HG03432 (cell line): Measurements from ENCODE around the gene GNAI1.

ENCODE experiments used
- ATAC-seq: cut with Tn5 transposase; IDR thresholded peaks from one replicate; pipeline ENCODE4 v1.9.1; 2021; ENCODE audit warnings: mild to moderate bottlenecking, moderate library complexity; ENCODE audit not compliant: unreplicated experiment

GNAI1 gene

GRCh38 chr7:80134536-80135308 lies at the start of gene GNAI1:
GNAI1 (plus strand) TSS chr7:80134831; CDS start chr7:80135161, 330 bp downstream.
- ATAC-seq: peak; percentile 57

DNA sequence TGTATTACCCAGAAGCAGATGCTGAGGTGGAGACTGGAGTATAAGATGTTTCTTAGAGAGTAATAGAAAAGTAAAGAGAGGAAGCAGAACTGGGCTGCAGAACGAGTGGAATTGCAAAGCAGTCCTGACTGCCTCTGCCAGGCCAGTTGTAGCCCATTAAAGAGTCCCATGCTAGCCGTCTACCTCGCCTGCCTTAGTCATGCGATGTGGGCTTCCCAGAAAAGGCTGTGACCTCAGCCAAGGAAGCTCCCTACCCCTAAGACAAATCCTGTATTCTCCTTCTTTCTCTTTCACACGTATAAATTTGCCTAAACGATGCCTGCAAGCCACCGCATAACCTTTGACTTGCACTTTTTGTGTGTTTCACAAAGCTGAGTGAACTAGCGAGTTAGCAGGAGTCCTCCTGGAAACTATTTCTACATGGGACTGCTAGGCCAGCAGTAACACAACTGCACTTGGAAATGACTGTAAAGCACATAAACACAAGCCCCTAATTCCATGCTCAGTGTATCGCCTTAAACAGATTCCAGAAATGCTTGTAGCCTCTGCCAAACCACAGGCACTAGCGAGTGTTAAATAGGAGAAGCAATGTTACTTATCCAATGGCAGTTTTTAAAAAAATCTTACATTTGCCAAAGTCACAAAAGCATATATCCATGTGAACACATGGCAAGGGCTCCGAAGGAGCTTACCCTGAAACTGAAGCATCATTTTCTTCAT lies 47.4 kb upstream of the GNAI1 start:
- no peak for ATAC-seq

DNA sequence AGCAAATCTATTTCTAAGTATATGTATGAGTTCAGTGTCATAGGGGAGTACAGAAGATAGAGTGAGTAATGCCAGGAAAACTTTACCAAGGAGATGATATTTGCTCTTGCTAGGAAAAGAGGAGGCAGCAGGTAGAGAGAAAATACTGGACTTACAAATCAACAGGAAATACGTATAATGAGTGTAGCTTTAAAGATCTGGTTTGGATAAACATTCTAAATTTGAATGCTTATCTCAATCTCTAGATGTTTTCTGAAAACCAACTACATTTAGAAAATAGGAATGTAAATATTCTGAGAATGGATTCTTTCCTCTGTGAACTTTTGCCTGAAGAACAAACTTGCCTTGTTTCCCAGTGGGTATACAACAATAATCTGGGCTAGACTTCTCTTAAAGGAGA lies 46.9 kb upstream of the GNAI1 start:
- ATAC-seq: no peak

- ATAC-seq: no peak
Measured at GRCh38 chr7:80088705-80089104, 45.9 kb upstream of the GNAI1 start.

DNA sequence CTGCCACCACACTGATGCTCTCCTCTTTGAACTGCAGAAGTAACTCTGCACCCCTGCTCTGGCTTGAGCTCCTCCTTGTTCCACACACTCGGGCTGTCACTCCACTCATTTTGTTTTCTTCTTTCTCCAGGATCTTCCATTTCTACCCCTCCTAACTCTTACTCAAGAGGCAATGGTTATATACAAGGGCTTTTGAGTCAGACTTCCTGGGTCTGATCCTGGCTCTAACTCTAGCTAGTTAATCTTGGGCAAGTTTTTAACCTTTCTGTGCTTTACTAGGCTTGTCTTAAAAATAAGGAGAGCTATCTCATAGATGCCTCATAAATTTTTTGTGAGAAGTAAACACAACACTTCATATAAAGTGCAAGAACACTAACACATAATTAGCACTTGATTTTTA lies 45.3 kb upstream of the GNAI1 start:
- no peak for ATAC-seq

GRCh38 chr7:80093349-80093748 lies 41.3 kb upstream of the GNAI1 start:
- ATAC-seq: no peak

GRCh38 chr7:80095545-80095944 lies 39.1 kb upstream of the GNAI1 start:
- ATAC-seq: no peak

DNA sequence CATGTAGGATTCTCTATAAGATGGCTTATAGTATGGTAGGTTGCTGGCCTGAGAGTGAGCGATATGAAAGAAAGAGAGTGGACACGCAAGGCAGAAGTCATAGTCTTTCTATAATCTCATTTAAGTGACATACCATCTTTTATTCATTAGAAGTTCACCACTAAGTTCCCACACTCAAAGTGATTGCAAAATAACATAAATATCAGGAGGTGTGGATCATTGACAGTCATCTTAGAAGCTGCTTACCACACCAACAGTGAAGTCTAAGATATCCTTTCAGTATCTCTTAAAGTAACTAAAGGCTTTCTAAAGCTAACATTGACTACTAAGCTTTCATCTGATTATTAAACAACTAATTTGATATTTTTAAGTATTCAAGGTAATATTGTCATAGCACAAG lies 36.9 kb upstream of the GNAI1 start:
- ATAC-seq: no peak

- ATAC-seq: no peak
Measured at GRCh38 chr7:80098795-80099194, 35.8 kb upstream of the GNAI1 start.

- no peak for ATAC-seq
Measured at GRCh38 chr7:80100254-80100653, 34.4 kb upstream of the GNAI1 start.

DNA sequence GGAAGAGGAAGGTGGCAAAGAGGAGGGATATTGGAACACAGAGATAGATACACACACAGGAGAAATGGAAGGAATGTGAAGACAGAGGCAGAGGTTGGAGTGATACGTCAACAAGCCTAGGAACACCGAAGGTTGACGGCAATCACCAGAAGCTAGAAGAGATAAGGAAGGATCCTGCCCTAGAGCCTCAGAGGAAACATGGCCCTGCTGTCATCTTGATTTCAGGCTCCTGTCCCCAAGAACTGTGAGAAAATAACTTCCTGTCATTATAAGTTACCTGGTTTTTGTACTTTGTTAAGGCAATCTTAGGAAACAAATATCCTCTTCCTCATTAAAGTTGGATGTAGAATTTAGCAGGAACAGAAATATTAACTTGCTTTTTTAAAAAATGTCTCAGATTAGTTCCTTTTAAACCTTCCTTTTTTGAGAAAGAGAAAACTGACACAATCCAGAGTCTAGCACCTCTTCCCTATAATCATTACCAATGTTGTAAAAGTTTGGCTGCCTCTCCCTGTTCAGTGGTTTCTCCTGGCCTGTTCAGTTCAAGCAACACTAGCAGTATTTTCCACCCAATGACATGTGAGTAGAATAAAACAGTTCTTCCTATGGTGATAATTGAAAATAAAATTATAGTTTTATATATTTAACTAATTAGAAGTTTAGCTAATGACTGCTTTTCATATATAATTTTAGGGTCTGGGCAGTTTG lies 28.8 kb upstream of the GNAI1 start:
- no peak for ATAC-seq

- peak; percentile 61 for ATAC-seq
Measured at GRCh38 chr7:80106498-80107113, 28.0 kb upstream of the GNAI1 start.

- ATAC-seq: peak; percentile 42
Measured at GRCh38 chr7:80107278-80107677, 27.4 kb upstream of the GNAI1 start.

GRCh38 chr7:80110376-80110775 lies 24.3 kb upstream of the GNAI1 start:
- no peak for ATAC-seq

- no peak for ATAC-seq
Measured at GRCh38 chr7:80114159-80114558, 20.5 kb upstream of the GNAI1 start.

DNA sequence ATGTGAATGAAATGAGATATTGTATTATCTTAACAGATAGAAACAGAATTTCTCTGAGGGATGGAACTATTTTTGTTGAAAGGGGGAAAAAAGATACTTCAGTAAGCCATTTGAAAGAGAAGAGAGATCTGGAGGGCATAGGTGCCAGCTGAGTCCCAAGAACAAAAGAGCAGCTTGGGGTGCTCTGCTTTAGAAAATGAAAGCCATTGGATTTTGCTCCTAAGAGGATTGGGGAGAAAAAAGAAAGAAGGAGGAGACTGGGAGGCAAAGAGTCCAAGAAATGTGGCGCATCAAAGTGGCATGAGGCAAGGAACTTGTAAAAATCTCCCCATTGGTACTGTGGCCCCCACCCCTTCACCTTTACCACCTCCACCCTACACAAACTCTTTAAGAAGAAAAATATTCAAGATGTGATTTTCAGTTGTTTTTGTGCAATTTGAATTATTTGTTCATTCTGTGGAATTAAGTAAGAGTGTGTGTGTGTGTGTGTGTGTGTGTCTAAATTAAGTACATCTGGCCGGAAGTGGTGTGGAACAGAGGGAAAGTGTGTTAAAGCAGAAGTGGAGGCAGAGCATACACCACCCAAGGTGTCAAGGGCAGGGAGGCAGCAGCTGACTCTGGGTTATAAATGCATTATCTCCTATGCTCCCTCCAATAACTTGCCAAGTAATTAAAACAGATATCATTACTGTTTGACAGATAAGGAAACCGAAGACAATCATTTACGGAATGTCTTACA lies 9.9 kb upstream of the GNAI1 start:
- no peak for ATAC-seq

GRCh38 chr7:80127412-80128160 lies 7.0 kb upstream of the GNAI1 start:
- ATAC-seq: no peak

DNA sequence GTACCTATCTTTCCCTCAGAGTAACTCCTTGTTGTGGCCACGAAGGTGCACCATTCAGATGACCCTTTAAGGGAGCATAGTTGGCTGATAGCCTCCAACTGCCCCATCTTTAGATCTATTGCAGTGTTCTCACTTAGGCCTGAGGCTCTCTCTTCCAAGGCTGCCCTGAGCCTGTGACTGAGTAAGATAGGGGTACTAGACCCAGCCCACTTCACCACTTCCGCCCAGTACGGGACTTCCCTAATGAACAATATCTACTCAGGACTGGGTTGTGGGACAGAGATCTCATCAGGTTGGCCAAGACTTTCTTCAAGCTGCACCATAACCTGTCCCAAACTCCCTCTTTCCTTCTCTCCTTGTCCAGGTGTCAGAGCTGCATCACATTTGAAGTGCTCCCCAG lies 5.7 kb upstream of the GNAI1 start:
- ATAC-seq: no peak

DNA sequence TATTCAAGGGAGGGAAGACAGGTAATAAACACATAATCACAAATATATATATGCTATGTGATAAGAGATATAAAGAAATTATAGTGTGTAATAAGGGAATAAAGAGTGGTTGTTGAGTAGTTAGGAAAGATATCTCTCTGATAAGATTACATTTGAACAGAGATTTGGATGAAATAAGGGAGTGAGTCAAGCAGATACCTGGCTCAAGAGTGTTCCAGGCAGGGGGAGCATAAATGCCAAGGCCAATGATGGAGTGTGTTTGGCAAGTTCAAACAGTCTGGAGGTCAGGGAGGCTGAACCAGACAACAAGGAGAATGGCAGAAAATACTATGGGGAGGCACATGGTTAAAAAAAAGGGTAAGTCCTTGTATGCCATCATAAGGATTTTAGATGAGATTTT lies 4.8 kb upstream of the GNAI1 start:
- ATAC-seq: no peak
